ENCODE measurements around the gene ZNF521. TPM values are rescaled to one million over a fixed set of nuclear protein-coding genes. Genes with fewer than 3 reads are reported as not detected.

Gene ZNF521
- polyA plus RNA-seq, 1 experiment, result 25.9 TPM

DNA sequence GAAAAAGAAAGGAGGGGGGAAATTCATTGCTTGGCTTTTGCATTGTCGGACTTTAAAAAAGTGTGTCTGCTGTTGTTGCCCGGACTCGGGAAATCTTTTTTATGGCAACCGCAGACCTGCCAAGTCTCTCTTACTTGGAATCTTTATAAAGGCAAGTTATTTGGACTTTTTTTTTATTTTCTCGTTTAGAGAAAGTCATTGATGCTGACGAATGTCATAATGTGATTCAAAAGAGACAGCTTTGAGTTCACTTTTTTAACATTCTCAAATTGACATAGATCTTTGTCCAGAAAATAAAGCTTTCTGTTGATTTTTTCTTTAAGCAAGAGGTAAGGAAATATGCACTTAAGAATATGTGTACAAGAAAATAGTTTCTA, 651 bp upstream of the ZNF521 start:
- POLR2A ChIA-PET, result interaction anchor here (0.7 kb wide), 2 partner anchors 407 to 1848 kb away, joined by 3 to 4 read pairs; no protein-coding TSS in a partner anchor
- TF ChIP-seq, protein P1, sequence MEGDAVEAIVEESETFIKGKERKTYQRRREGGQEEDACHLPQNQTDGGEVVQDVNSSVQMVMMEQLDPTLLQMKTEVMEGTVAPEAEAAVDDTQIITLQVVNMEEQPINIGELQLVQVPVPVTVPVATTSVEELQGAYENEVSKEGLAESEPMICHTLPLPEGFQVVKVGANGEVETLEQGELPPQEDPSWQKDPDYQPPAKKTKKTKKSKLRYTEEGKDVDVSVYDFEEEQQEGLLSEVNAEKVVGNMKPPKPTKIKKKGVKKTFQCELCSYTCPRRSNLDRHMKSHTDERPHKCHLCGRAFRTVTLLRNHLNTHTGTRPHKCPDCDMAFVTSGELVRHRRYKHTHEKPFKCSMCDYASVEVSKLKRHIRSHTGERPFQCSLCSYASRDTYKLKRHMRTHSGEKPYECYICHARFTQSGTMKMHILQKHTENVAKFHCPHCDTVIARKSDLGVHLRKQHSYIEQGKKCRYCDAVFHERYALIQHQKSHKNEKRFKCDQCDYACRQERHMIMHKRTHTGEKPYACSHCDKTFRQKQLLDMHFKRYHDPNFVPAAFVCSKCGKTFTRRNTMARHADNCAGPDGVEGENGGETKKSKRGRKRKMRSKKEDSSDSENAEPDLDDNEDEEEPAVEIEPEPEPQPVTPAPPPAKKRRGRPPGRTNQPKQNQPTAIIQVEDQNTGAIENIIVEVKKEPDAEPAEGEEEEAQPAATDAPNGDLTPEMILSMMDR (IDR thresholded peaks at IDR 0.05; ENCODE audit: low read depth, low read length), result no peak
- CTCF ChIA-PET, result interaction anchor here (0.5 to 1.7 kb wide), 20 partner anchors 48 to 955 kb away, joined by 3 to 7 read pairs (median 4); partner anchors contain the start of gene OSBPL1A
- Histone ChIP-seq H3K27ac (ENCODE audit: low read depth, low read length) (no peak overlapping the region), H3K4me3 (ENCODE audit: low read depth, low read length) (peak overlapping the region; percentile 56), H3K27me3 (ENCODE audit: control insufficient read depth, insufficient read depth, low read length) (peaks cover 7% of the 10 kb centered on the region), H3K9me3 (ENCODE audit: control insufficient read depth, insufficient read depth, low read length) (no peaks in the 10 kb centered on the region)
- DNase-seq (ENCODE audit: low read depth, low spot score), result no peak

DNA sequence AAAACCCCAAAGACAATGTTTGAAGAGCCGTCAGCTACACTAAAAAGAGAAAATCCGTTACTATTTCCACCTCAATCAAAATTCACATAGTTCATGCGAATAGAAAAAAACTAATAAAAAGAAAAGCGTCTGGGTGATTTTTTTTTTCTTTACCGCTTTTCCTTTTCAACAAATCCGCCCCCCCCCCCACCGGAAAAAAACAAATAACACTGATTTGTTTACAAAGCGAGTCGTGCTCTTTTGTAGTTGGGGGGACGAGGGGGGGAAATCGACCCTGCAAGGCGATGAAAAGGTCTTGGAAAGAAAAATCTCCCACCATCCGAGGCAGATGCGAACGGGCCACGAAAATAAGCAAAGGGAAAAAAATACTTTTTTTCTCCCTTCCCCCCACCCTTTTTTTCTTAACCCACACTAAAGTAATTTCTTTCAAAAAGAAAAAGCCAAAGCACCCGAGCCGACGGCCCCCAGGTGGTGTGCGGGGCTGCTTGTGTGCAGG, 638 bp downstream of the ZNF521 start:
- POLR2A ChIA-PET, result interaction anchor here (0.6 to 0.7 kb wide), 2 partner anchors 24 to 244 kb away, joined by 4 to 7 read pairs; no protein-coding TSS in a partner anchor
- Histone ChIP-seq H3K4me3 (ENCODE audit: low read depth, low read length) (peak overlapping the region; percentile 87), H3K27ac (ENCODE audit: low read depth, low read length) (peak overlapping the region; percentile 80), H3K27me3 (ENCODE audit: control insufficient read depth, insufficient read depth, low read length) (peaks cover 7% of the 10 kb centered on the region), H3K9me3 (ENCODE audit: control insufficient read depth, insufficient read depth, low read length) (no peaks in the 10 kb centered on the region)
- no peak for DNase-seq (ENCODE audit: low read depth, low spot score)
- TF ChIP-seq, protein P1 (IDR thresholded peaks at IDR 0.05; ENCODE audit: low read depth, low read length), result no peak
- CTCF ChIA-PET, result interaction anchor here (0.6 to 0.7 kb wide), 4 partner anchors 153 to 543 kb away, joined by 3 to 5 read pairs (median 4); no protein-coding TSS in a partner anchor

DNA sequence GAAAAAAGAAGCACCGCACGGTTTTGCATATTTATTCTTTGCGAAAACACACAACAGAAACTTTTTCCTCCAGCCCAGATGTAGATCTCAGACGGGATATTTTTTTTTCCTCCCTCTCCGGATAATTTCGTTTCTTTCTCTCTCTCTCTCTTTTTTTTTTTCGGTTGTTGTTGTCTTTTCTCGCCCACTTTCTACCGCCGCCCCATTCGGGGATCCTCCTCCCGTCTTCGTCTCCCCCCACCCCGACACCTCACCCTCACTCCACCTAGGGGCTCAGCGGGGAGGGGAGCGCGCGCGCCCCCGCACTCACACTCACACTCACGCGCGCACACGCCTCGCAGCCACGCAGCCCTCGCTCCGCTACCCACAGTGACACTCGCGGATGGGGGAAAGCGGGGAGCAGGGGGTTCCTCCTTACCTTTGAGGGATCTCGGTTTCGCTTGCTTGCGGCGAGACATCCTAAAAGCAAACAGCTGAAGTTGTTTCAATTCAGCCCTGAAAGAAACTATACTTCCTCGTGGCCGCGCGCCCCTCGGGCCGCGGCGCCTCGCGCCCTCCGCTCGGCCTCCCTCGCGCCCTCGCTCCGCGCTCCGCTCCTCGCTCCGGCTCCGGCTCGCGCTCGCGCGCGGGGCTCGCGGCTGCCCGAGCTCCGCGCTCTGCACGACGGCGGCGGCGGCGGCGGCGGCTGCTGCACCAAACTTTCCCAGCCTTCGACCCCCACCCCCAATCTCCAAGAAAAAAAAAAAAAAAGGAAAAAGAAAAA, 1.3 kb downstream of the ZNF521 start:
- CTCF ChIA-PET, result interaction anchor here (0.6 to 0.7 kb wide), 4 partner anchors 154 to 542 kb away, joined by 3 to 5 read pairs (median 4); no protein-coding TSS in a partner anchor
- peak overlapping the region; percentile 80 for H3K27ac ChIP-seq (ENCODE audit: low read depth, low read length)

DNA sequence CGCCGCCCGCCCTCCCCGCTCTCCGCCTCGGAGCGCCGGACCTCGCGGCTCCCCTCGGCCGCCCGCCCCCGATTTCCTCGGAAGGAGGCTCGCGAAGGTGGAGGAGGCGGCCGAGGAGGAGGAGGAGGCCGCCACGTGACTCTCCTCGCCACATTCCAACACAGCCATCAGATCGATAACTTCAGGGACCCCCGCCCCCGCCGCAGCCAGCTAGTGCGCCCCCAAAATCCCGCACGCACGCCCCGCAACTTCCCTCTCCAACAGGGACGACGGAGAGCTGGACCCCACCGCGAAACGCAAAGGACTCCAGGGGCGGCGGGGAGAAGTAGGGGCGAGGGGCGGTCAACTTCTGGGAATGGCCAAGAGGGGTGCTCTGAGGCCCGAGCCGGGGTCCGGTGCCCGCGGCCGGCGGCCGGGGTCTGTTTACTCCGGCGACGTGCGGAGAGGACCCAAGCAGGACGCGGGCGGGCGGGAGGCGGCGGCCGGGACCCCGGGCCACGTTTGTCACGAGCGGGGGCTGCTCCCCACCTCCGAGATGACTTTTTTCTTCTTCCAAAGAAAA, 2.0 kb downstream of the ZNF521 start:
- TF ChIP-seq, protein P1 (IDR thresholded peaks at IDR 0.05; ENCODE audit: low read depth, low read length), result no peak
- peaks cover 7% of the 10 kb centered on the region for H3K27me3 ChIP-seq (ENCODE audit: control insufficient read depth, insufficient read depth, low read length)
- H3K4me3 ChIP-seq (ENCODE audit: low read depth, low read length), result peak overlapping the region; percentile 87
- CTCF ChIA-PET, result no interaction called here
- POLR2A ChIA-PET, result interaction anchor here (0.6 to 0.7 kb wide), 3 partner anchors 35 to 208 kb away, joined by 3 to 4 read pairs (median 3); no protein-coding TSS in a partner anchor
- DNase-seq (ENCODE audit: low read depth, low spot score), result no peak
- H3K9me3 ChIP-seq (ENCODE audit: control insufficient read depth, insufficient read depth, low read length), result no peaks in the 10 kb centered on the region
- H3K27ac ChIP-seq (ENCODE audit: low read depth, low read length), result peak overlapping the region; percentile 80

More for the DNA sequence above, 1.3 kb downstream of the ZNF521 start:
- TF ChIP-seq, protein P1 (IDR thresholded peaks at IDR 0.05; ENCODE audit: low read depth, low read length), result no peak
- peaks cover 7% of the 10 kb centered on the region for H3K27me3 ChIP-seq (ENCODE audit: control insufficient read depth, insufficient read depth, low read length)
- no peaks in the 10 kb centered on the region for H3K9me3 ChIP-seq (ENCODE audit: control insufficient read depth, insufficient read depth, low read length)
- POLR2A ChIA-PET, result interaction anchor here (0.6 to 0.7 kb wide), 4 partner anchors 24 to 337 kb away, joined by 3 to 7 read pairs (median 5); no protein-coding TSS in a partner anchor
- DNase-seq (ENCODE audit: low read depth, low spot score), result peak; percentile 20
- H3K4me3 ChIP-seq (ENCODE audit: low read depth, low read length), result peak overlapping the region; percentile 87

Data from AG04450 (cell line).